GM12875 (cell line): ENCODE results near the gene FGD5.

Experiments
- H3K4me3 ChIP-seq: one replicate; pipeline ENCODE4 v1.5.1; 2011; ENCODE audit warnings: low read depth, low read length, control low read depth
- TF ChIP-seq, protein P1 (sequence below): IDR thresholded peaks from 2 replicates; pipeline ENCODE4 v1.5.1; 2011; ENCODE audit warnings: low read depth, mild to moderate bottlenecking, control low read depth, inconsistent platforms, low read length, moderate library complexity, borderline replicate concordance; ENCODE audit not compliant: insufficient read depth

The FGD5 gene

DNA sequence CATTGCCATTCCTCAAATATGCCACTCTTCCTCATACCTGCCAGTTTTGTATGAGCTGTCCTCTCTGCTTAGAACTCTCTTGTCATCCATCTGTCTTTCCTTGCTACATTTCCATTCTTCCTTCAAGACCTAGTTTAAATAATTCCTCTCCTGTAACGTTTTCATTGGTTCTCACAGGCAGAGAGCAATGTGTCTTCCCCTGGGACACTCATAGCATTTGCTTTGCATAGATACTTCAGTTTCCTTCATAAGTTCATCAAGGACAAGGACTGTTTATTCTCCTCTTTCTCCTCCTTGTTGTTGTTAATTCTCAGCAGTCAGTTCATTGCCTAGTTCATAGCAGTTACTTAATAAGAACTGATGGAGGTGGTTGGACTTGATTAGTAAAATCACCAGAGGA lies 139.2 kb downstream of the FGD5 start:
- no peak overlapping the region for H3K4me3 ChIP-seq
- TF ChIP-seq, protein P1, sequence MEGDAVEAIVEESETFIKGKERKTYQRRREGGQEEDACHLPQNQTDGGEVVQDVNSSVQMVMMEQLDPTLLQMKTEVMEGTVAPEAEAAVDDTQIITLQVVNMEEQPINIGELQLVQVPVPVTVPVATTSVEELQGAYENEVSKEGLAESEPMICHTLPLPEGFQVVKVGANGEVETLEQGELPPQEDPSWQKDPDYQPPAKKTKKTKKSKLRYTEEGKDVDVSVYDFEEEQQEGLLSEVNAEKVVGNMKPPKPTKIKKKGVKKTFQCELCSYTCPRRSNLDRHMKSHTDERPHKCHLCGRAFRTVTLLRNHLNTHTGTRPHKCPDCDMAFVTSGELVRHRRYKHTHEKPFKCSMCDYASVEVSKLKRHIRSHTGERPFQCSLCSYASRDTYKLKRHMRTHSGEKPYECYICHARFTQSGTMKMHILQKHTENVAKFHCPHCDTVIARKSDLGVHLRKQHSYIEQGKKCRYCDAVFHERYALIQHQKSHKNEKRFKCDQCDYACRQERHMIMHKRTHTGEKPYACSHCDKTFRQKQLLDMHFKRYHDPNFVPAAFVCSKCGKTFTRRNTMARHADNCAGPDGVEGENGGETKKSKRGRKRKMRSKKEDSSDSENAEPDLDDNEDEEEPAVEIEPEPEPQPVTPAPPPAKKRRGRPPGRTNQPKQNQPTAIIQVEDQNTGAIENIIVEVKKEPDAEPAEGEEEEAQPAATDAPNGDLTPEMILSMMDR = no peak

DNA sequence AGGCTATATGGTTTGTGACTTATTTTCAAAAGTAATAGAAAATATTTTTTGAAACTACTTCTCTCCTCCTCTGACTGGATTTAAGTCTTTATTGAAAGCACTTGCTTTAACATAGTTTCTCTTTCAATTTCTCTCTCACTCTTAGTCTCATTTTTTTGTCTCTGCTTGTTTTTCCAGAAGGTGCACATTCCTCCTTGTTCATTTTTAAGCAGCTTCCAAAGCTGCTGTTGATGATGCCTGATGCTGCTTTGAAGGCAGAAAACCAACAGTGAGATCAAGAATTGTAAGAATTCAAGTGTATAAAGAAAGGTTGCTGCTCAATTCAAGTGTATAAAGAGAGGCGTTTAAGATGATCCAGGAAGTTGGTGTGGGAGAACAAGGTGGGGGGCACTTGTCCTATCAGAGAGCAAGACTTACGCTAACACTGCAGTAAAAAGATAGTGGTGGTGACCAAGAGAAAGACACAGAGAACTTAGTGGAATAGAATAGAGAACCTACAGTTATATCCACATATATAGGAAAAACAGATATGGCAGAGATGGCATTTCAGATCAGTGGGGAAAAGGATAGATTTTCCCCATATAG lies 140.7 kb downstream of the FGD5 start:
- TF ChIP-seq, protein P1 = no peak
- H3K4me3 ChIP-seq = no peak overlapping the region

DNA sequence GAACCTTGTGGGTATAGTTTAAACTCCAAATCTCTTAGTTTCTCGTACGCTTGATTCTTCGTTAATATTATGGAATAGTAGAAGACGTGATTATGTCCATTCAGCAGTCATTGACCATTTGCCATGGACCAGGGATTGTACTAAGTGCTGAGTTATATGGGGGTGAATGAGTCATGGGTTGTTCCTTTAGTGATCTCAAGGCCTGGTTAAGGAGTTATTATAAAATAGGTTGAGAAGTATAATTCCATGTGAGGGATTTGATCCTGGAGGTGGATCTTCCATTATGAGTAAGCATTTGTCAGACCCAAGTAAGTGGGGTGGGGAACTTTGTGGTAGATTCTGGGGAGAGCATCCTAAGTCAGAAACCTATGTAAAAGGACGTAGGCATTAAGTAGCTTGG lies 144.0 kb downstream of the FGD5 start:
- H3K4me3 ChIP-seq = no peak overlapping the region
- TF ChIP-seq, protein P1 = no peak

DNA sequence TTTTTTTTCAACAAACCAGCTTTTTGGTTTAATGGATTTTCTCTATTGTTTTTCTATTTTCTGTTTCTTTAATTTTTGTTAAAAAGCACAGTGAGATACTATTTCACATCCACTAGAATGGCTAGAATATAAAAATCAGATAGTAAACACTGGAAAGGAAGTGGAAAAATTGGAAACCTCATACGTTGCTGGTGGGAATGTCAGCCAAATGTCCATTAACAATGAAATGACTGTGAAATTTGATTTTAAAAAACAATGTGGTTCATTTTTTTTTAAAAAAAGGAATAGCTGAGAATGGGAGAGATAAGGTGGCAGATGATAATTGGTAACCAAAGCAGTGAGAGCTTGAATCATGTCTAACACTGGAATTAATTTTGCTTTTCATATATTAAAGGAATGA lies 148.5 kb downstream of the FGD5 start:
- TF ChIP-seq, protein P1 = no peak

DNA sequence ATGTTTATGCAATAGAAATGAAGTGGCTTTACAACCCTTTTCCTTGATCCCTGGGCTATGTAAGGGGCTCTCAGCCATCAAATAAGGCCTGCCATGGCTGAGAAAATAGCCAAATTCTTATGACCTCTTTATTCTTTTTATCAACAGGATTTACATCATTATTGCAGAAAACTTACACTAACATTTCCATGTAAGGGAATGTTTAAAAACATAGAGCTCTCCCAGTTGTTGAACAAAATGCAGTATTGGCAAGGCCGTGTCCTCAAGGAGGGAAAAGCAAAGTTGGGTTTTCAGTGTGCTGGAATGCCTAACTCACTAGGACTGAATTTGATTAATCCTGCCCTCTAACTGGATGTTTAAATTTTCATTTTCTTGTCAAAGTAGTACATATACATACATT lies 150.9 kb downstream of the FGD5 start:
- TF ChIP-seq, protein P1 = no peak
- H3K4me3 ChIP-seq = no peak overlapping the region

More for the DNA sequence above, 148.5 kb downstream of the FGD5 start:
- H3K4me3 ChIP-seq = no peak overlapping the region

DNA sequence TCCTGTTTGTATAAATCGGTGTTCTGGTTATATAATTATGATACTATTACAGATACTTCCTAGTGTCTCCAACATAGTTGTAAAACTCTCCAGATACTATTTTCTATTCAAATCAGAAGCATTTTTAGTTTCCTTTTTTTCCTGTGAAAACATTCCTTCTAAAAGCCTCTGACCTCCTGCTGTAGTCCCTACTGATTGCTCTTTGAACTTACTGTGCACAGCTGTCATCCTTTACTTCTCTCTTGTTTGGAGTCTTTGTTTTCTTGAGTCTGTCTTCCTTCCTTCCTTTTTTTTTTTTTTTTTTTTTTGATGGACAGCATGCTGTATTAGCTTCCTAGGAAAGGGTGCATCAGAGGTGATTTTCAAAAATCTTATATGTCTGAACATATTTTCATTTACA lies 157.6 kb downstream of the FGD5 start:
- no peak overlapping the region for H3K4me3 ChIP-seq
- TF ChIP-seq, protein P1 = no peak

DNA sequence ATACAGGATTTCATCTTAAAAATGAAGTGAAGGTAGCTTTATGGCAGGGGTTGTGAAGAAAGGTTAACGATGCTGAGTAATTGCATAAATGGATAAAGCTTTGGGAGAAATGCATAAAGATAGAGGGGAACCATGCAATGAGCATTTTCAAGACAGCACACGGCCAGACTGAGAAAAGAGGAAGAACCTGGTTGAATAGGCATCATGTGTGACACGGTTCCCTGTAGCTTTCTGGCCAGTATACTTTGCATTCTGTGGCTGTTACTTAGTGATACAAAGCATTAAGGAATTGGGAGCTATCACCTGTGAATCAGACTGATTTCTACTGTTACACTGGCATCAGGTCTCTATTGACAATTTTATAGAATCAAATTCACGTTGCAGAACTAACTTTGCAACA lies 161.9 kb downstream of the FGD5 start:
- TF ChIP-seq, protein P1 = no peak
- H3K4me3 ChIP-seq = no peak overlapping the region
